HG02763 (cell line): ENCODE results near the gene FARP2.
"Not testable (repeated sequence)": the region's sequence is repeated elsewhere in the genome, so short reads cannot be mapped to it uniquely, and the experiment has no call there.

Experiments
- ATAC-seq: cut with Tn5 transposase; IDR thresholded peaks from one replicate; pipeline ENCODE4 v1.9.1; 2021; ENCODE audit warnings: mild to moderate bottlenecking, moderate library complexity; ENCODE audit not compliant: unreplicated experiment

The FARP2 gene

DNA sequence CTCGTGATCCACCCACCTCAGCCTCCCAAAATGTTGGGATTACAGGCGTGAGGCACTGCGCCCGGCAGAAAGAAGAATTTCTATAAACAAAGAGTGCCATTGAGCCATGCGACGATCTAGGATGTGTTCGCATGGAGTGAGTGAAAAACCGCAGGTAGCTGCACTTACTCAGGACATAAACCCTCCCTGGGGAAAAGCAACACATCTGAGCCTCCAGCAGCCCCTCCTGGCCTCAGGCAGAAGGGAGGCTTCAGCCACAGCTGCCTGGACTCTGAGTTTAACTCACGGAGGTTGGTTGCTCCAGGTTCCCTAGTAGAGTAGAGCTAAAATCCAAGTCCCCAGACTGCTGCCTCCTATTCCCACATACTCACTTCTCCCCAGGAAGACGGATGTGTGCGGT lies 163.6 kb downstream of the FARP2 start:
- no peak for ATAC-seq

GRCh38 chr2:241522477-241522876 lies 166.4 kb downstream of the FARP2 start:
- no peak for ATAC-seq

- ATAC-seq = not testable (repeated sequence)
Measured at GRCh38 chr2:241525818-241526780, 170.0 kb downstream of the FARP2 start.

GRCh38 chr2:241530571-241530970 lies 174.5 kb downstream of the FARP2 start:
- no peak for ATAC-seq

DNA sequence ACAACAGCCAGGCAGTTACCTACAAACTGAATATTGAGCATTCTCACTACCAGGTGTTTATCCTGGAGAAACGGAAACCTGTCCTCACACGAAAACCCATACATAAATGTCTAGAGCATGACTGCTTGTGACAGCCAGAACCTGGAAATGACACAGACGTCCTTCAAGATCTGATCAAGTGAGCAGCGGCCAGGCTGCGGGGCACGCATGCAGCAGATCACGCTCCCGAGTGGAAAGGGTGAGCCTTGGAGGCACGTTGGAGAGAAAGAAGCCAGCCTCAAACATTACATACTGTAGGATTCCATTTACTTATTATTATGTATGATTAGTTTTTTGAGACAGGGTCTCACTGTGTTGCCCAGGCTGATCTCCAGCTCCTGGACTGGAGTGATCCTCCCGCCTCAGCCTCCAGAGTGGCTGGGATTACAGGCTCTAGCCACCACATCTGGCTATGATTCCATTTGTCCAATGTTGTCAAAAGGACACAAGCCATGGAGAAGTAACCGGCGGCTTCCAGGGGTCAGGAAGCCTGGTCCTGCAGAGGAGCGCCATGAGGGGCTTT lies 175.2 kb downstream of the FARP2 start:
- ATAC-seq = no peak

GRCh38 chr2:241532168-241532567 lies 176.1 kb downstream of the FARP2 start:
- ATAC-seq = no peak

DNA sequence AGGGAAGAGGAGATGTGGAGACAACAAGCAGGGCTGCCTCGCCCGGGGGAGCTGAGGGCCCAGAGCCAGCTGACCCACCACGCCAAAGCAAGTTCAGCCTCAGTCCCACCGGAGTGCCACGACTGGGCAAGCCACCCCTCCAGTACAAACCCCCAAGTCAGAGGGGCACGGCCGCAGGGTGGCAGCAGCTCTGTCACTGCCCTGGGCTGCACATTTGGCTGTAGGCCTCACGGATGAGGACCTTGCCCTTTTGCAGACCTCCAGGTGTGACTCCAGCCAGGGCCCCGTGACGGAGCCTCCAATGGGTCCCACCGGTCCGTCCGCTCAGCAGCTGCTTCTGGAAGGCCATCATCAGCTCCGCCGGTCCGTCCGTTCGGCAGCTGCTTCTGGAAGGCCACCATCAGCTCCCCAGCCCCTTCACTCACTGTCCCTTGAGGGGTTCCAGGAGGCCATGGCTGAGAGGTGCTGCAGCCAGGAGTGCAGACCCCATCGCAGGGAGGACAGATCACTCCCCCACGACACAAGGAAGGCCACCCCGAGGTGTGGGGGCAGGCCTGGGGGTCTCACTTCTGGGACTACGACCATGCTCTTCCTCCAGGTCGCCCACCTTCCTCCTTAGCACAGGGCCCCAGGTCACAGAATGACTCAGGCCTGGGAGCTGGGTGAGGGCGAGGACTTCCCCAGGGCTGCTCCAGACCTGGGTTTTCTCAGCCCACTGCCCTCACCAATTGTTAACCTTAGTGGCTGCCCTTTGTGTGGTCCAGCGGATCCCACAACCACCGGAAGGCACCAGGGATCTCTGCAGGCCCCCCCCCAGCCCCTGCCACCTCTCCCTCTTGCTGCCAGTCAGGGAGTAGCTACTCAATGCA lies 176.9 kb downstream of the FARP2 start:
- ATAC-seq = no peak

DNA sequence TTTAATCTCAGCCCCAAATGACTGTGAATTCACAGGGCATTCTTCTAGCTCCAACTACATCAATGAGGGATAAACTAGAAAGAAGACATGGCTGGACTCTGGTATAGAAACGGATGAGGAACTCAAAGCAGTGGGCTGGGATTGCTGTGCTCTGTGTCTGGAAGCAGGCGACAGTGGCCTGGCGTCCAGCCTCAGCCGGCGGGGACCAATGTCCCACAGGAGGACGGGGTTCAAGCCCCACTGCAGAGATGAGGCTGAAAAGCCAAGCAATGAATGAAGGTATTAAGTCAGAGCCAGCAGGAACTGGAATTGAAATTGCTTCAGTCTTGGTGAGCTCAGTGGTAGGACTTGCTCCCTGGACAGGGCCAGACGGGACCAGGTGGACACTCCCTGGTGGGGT lies 178.2 kb downstream of the FARP2 start:
- ATAC-seq = no peak

GRCh38 chr2:241534701-241535375 lies 178.8 kb downstream of the FARP2 start:
- no peak for ATAC-seq

DNA sequence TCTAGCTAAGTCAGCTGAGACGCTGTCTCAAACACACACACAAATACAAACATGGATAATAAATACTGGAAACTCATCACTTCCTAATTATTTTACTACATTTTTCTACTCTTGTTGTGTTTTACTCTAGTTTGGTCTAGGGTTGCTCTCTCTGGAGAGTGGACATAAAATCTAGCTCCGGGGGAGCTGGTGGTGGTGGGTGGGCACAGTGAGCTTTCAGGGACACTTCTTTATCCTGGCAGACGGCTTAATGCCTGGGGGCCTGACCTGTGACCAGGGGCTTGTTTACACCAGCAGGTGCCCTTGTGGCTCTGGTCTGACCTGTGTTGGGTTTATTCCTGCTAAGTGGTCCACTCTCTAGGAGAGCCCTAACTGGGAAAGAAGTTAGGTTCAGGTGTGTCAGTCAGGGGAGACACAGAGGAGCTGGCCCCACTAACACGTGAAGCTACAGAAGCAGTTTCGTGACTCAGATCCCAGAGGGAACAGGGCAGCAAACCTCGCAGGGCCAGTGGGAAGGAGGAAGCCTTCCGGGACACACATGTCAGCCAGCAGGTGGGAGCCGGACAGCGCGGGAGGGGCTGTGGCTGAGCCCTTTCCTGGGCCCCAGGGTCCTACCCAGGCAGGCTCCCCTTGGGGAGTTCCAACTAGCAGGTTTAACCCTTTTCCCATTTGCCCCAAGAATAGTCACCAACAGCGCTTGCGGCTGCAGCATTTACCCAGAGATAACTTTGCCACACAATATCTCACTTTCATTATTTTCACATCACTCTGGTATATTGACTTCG lies 180.0 kb downstream of the FARP2 start:
- no peak for ATAC-seq

GRCh38 chr2:241538838-241539615 lies 182.9 kb downstream of the FARP2 start:
- no peak for ATAC-seq

DNA sequence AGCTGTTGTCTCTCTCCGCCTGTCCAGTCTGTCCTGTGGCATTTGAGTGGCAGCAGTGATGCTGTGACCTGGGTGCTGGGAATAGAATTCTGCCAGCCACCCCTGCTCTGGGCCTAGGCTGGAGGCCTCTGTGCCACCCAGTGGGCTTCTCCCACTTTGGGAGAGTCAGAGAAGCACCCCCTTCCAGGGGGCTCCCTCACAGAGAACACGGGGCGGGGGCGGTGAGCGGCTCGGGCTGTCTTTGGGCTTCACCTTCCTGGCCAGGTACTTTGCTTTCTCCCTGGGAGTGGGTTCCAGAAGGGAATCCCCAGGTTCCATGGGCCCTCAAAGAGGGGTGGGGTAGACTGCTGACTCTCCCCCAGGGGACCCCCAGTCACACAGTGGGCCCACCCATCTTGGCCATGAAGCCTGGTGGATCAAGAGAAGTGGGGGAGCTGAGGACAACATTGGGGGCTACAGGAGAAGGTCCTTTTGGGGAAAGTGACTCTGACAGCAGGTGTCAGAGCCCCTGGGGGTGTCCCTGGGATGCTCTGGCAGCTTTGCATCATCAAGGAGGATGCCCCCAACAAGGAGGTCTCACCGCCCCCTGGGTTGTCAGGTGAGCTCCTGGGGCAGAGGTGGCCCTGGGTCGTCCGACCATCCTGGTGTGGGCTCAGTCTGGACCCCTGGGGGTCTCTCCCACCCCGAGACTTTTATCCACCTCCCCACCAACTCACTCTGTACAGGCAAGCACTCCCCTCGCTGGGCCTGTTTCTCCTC lies 183.7 kb downstream of the FARP2 start:
- ATAC-seq = no peak

- no peak for ATAC-seq
Measured at GRCh38 chr2:241540401-241540770, 184.3 kb downstream of the FARP2 start.

GRCh38 chr2:241540771-241541561 lies 184.9 kb downstream of the FARP2 start:
- ATAC-seq = no peak

DNA sequence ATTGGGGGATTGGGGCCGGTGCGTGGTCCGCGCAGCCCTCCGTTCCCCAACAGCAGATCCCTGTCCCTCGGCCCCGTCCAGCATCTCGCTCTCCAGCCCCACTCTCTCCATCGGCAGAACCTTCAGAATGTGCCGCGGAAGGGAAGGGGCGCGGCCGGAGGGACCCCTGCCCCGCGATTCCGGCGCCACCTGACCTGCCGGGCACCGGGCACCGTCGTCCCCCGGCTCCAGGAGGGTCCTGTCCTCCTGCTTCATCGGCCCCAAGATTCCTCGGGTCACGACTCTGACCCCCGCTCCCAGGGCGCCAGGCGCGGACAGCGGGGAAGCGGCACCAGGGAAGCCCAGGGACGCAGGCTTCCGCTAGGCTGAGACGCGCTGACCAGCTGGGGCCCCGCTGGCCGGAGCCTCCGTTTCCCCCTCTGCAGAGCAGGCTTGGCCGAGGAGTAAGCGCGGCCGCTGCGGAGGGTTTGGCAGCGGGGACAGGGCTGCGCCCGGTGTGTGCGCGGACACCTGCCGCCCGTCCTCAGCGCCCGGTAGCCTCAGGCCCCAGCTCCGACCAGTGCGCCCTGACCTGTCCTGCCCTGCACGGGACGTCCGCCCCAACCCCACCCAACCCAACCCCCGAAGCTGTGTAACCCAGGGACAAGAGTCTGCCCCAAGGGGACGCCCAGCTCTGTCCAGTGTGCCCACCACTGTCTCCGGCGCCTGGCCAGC lies 185.6 kb downstream of the FARP2 start:
- ATAC-seq = no peak

GRCh38 chr2:241542278-241542605 lies 186.2 kb downstream of the FARP2 start:
- no peak for ATAC-seq
